WTC11 (cell line): Measurements from ENCODE around the gene CDC25B. TPM values are rescaled to one million over a fixed set of nuclear protein-coding genes. Genes with fewer than 3 reads are reported as not detected.
"Not testable (repeated sequence)": the region's sequence is repeated elsewhere in the genome, so short reads cannot be mapped to it uniquely, and the experiment has no call there.

Experiments
- ATAC-seq: fragments of 200-7000 bp; cut with Tn5 transposase; 2 replicates; pipeline ENCODE4 v1.10.0; 2021; ENCODE audit warnings: mild to moderate bottlenecking, moderate library complexity
- CTCF ChIA-PET: fragments of 300-600 bp; sonication (Branson Sonifier 250); formaldehyde crosslinking; loops from one replicate; lab custom pipeline; 2021; ENCODE audit warnings: antibody characterized with exemption; lab: Charles Lee
- POLR2A ChIA-PET: fragments of 350-600 bp; sonication (Branson Sonifier 250); formaldehyde crosslinking; loops from one replicate; lab custom pipeline; 2021; ENCODE audit warnings: antibody characterized with exemption; lab: Charles Lee
- DNase-seq: peaks from one replicate; pipeline ENCODE4 v3.0.0; 2021; ENCODE audit warnings: low spot score
- H3K27ac Mint-ChIP-seq: 2 replicates; pipeline ENCODE4 v1.8.0; 2021; ENCODE audit warnings: mixed read lengths
- H3K27me3 Mint-ChIP-seq: 2 replicates; pipeline ENCODE4 v1.8.0; 2021; ENCODE audit warnings: low read depth, mild to moderate bottlenecking, moderate library complexity, mixed read lengths
- H3K36me3 Mint-ChIP-seq: 2 replicates; pipeline ENCODE4 v1.8.0; 2021; ENCODE audit warnings: mixed read lengths
- H3K4me1 Mint-ChIP-seq: 2 replicates; pipeline ENCODE4 v1.8.0; 2022; ENCODE audit warnings: mixed read lengths
- H3K4me3 Mint-ChIP-seq: 2 replicates; pipeline ENCODE4 v1.8.0; 2021; ENCODE audit warnings: mild to moderate bottlenecking, moderate library complexity, mixed read lengths
- H3K9me3 Mint-ChIP-seq: 2 replicates; pipeline ENCODE4 v1.8.0; 2021; ENCODE audit warnings: mixed read lengths
- AR ChIP-seq: fragments of 250-450 bp; sonication (Bioruptor Pico); IDR thresholded peaks from 2 replicates; pipeline ENCODE4 v1.9.0; 2021; ENCODE audit warnings: mild to moderate bottlenecking
- ATF1 ChIP-seq: sonication (generic); formaldehyde crosslinking; IDR thresholded peaks from 2 replicates; pipeline ENCODE4 v1.8.1; 2023; ENCODE audit warnings: mild to moderate bottlenecking, moderate library complexity, missing genetic modification reagents
- CDX4 ChIP-seq: fragments of 250-450 bp; sonication (Bioruptor Pico); IDR thresholded peaks from 2 replicates; pipeline ENCODE4 v1.9.0; 2021; ENCODE audit warnings: moderate library complexity, mild to moderate bottlenecking, inconsistent platforms, borderline replicate concordance
- ELF4 ChIP-seq: sonication (generic); formaldehyde crosslinking; IDR thresholded peaks from 2 replicates; pipeline ENCODE4 v1.8.1; 2022; ENCODE audit warnings: low read depth, mild to moderate bottlenecking, moderate library complexity, missing genetic modification reagents
- JAZF1 ChIP-seq: fragments of 250-450 bp; sonication (Bioruptor Pico); IDR thresholded peaks from 2 replicates; pipeline ENCODE4 v1.9.0; 2021; ENCODE audit warnings: moderate library complexity, mild to moderate bottlenecking, inconsistent platforms
- NR1H2 ChIP-seq: sonication (generic); formaldehyde crosslinking; IDR thresholded peaks from 2 replicates; pipeline ENCODE4 v1.9.0; 2021; ENCODE audit warnings: mild to moderate bottlenecking, moderate library complexity, missing genetic modification reagents
- PREB ChIP-seq: sonication (generic); formaldehyde crosslinking; IDR thresholded peaks from 2 replicates; pipeline ENCODE4 v1.8.1; 2022; ENCODE audit warnings: mild to moderate bottlenecking, missing genetic modification reagents, moderate library complexity, borderline replicate concordance
- RELA ChIP-seq: sonication (generic); formaldehyde crosslinking; IDR thresholded peaks from 2 replicates; pipeline ENCODE4 v1.8.1; 2022; ENCODE audit warnings: missing genetic modification reagents, mild to moderate bottlenecking, borderline replicate concordance
- TEAD4 ChIP-seq: sonication (generic); formaldehyde crosslinking; IDR thresholded peaks from 2 replicates; pipeline ENCODE4 v1.8.0; 2022; ENCODE audit warnings: mild to moderate bottlenecking, missing genetic modification reagents
- ZNF232 ChIP-seq: sonication (generic); formaldehyde crosslinking; IDR thresholded peaks from 2 replicates; pipeline ENCODE4 v1.8.0; 2022; ENCODE audit warnings: mild to moderate bottlenecking, missing genetic modification reagents
- ZNF423 ChIP-seq: fragments of 250-450 bp; sonication (Bioruptor Pico); IDR thresholded peaks from 2 replicates; pipeline ENCODE4 v2.1.2; 2022; ENCODE audit warnings: mild to moderate bottlenecking, moderate library complexity
- ZNF671 ChIP-seq: fragments of 250-450 bp; sonication (Bioruptor Pico); IDR thresholded peaks from 2 replicates; pipeline ENCODE4 v1.8.0; 2021; ENCODE audit warnings: mild to moderate bottlenecking
- total RNA-seq: library from RNA; stranded (reverse); gene quantifications from 3 replicates; pipeline ENCODE4 v1.2.3, GENCODE V29; 2021
- TF ChIP-seq, protein P1 (sequence below): sonication (generic); formaldehyde crosslinking; IDR thresholded peaks from 2 replicates; pipeline ENCODE4 v1.8.0; 2022; ENCODE audit warnings: mild to moderate bottlenecking, missing genetic modification reagents
- TF ChIP-seq, protein P2 (sequence below): sonication (generic); formaldehyde crosslinking; IDR thresholded peaks from 2 replicates; pipeline ENCODE4 v1.8.0; 2022; ENCODE audit warnings: mild to moderate bottlenecking, missing genetic modification reagents
- TF ChIP-seq, protein P3 (sequence below): fragments of 250-450 bp; sonication (Bioruptor Pico); conservative IDR thresholded peaks from 2 replicates; pipeline ENCODE4 v1.9.0; 2021; ENCODE audit warnings: mild to moderate bottlenecking
- TF ChIP-seq, protein P4 (sequence below): sonication (generic); formaldehyde crosslinking; IDR thresholded peaks from 2 replicates; pipeline ENCODE4 v1.8.1; 2023; ENCODE audit warnings: mild to moderate bottlenecking, missing genetic modification reagents, borderline replicate concordance

Gene CDC25B
- total RNA-seq, 1 experiment from 2014 or later = 37.4 TPM

- ChIA-PET POLR2A (no interaction called here), CTCF (interaction anchor here (0.6 to 0.8 kb wide), 2 partner anchors 9 to 10 kb away, joined by 3 read pairs; partner anchors contain the start of gene AP5S1)
- ATAC-seq = no peak
- DNase-seq = no peak
- Mint-ChIP-seq H3K27ac (no peak overlapping the region), H3K27me3 (no peaks in the 10 kb centered on the region), H3K4me3 (no peak overlapping the region), H3K4me1 (no peaks in the 10 kb centered on the region), H3K9me3 (no peaks in the 10 kb centered on the region), H3K36me3 (no peaks in the 10 kb centered on the region)
- TF ChIP-seq, protein P1, sequence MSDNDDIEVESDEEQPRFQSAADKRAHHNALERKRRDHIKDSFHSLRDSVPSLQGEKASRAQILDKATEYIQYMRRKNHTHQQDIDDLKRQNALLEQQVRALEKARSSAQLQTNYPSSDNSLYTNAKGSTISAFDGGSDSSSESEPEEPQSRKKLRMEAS = no peak
- TF ChIP-seq ATF1 (CRISPR knock-in tag) (no peak), JAZF1 (CRISPR knock-in tag) (no peak), ZNF671 (CRISPR knock-in tag) (no peak), RELA (CRISPR knock-in tag) (no peak), ZNF232 (CRISPR knock-in tag) (no peak), NR1H2 (CRISPR knock-in tag) (no peak), AR (CRISPR knock-in tag) (no peak), ELF4 (CRISPR knock-in tag) (no peak), ZNF423 (CRISPR knock-in tag) (no peak), CDX4 (CRISPR knock-in tag) (no peak), TEAD4 (no peak), PREB (no peak)
- TF ChIP-seq, protein P2, sequence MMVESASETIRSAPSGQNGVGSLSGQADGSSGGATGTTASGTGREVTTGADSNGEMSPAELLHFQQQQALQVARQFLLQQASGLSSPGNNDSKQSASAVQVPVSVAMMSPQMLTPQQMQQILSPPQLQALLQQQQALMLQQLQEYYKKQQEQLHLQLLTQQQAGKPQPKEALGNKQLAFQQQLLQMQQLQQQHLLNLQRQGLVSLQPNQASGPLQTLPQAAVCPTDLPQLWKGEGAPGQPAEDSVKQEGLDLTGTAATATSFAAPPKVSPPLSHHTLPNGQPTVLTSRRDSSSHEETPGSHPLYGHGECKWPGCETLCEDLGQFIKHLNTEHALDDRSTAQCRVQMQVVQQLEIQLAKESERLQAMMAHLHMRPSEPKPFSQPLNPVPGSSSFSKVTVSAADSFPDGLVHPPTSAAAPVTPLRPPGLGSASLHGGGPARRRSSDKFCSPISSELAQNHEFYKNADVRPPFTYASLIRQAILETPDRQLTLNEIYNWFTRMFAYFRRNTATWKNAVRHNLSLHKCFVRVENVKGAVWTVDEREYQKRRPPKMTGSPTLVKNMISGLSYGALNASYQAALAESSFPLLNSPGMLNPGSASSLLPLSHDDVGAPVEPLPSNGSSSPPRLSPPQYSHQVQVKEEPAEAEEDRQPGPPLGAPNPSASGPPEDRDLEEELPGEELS (CRISPR knock-in tag) = no peak
- TF ChIP-seq, protein P3, sequence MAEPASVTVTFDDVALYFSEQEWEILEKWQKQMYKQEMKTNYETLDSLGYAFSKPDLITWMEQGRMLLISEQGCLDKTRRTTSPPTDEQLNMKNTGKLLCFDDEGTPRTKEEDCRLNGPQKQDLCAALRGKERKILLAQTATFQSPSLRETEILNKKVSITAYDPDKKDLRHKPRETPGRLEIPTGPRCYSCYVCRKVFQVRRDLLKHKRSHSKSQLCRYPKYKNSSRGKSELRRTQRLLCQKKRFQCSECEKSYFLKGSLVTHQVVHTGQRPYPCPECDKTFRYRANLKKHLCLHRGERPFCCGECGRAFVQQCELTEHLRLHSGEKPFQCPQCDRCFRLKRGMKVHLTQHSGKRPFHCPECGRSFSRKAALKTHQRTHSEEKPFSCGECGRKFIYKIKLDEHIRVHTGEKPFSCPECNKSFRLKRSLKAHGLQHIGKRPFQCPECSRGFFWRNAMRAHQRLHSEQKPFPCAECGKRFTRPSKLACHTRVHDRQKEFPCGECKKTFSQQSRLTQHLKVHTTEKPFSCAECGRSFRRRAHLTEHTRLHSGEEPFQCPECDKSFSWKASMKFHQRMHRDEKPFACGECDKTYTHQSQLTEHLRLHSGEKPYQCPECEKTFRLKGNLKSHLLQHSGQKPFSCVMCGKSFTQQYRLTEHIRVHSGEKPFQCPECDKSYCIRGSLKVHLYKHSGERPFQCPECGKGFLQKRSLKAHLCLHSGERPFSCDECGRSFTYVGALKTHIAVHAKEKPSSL = no peak
- TF ChIP-seq, protein P4, sequence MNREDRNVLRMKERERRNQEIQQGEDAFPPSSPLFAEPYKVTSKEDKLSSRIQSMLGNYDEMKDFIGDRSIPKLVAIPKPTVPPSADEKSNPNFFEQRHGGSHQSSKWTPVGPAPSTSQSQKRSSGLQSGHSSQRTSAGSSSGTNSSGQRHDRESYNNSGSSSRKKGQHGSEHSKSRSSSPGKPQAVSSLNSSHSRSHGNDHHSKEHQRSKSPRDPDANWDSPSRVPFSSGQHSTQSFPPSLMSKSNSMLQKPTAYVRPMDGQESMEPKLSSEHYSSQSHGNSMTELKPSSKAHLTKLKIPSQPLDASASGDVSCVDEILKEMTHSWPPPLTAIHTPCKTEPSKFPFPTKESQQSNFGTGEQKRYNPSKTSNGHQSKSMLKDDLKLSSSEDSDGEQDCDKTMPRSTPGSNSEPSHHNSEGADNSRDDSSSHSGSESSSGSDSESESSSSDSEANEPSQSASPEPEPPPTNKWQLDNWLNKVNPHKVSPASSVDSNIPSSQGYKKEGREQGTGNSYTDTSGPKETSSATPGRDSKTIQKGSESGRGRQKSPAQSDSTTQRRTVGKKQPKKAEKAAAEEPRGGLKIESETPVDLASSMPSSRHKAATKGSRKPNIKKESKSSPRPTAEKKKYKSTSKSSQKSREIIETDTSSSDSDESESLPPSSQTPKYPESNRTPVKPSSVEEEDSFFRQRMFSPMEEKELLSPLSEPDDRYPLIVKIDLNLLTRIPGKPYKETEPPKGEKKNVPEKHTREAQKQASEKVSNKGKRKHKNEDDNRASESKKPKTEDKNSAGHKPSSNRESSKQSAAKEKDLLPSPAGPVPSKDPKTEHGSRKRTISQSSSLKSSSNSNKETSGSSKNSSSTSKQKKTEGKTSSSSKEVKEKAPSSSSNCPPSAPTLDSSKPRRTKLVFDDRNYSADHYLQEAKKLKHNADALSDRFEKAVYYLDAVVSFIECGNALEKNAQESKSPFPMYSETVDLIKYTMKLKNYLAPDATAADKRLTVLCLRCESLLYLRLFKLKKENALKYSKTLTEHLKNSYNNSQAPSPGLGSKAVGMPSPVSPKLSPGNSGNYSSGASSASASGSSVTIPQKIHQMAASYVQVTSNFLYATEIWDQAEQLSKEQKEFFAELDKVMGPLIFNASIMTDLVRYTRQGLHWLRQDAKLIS = no peak
Observed at GRCh38 chr20:3828798-3829197, 32.7 kb downstream of the CDC25B start.

GRCh38 chr20:3829891-3830290, 33.8 kb downstream of the CDC25B start:
- H3K27ac Mint-ChIP-seq, H3K4me3 Mint-ChIP-seq, H3K27me3 Mint-ChIP-seq, H3K4me1 Mint-ChIP-seq, DNase-seq, ATAC-seq, H3K36me3 Mint-ChIP-seq, H3K9me3 Mint-ChIP-seq: not testable (repeated sequence)
- ChIA-PET CTCF (interaction anchor here (0.7 kb wide), 2 partner anchors 25 to 44 kb away, joined by 4 to 6 read pairs; partner anchors contain the start of gene CENPB), POLR2A (interaction anchor here (0.7 kb wide), 1 partner anchor 16 kb away, joined by 6 read pairs; no protein-coding TSS in a partner anchor)
